ENCODE results near the gene LAD1.

LAD1 gene, protein sequence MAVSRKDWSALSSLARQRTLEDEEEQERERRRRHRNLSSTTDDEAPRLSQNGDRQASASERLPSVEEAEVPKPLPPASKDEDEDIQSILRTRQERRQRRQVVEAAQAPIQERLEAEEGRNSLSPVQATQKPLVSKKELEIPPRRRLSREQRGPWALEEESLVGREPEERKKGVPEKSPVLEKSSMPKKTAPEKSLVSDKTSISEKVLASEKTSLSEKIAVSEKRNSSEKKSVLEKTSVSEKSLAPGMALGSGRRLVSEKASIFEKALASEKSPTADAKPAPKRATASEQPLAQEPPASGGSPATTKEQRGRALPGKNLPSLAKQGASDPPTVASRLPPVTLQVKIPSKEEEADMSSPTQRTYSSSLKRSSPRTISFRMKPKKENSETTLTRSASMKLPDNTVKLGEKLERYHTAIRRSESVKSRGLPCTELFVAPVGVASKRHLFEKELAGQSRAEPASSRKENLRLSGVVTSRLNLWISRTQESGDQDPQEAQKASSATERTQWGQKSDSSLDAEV

DNA sequence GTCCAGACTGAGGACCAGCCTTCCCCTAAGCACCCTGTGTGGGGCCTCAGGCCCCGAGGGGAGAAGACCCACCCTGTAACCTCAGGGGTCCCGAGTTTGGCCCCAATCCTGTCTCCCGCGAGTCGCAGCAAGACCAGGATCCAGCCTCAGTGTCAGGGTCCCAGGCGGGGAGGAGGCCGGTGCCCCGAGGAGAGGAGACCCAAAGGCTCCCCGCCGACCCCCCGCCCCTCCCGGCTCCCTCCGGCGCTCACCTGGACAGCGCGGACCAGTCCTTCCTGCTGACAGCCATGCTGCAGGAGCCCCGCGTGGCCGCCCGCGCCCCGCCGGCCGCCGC is at the start of gene LAD1:
TSS of gene LAD1 (minus strand) at position 307 of the 334 bp plus-strand sequence. CDS start at position 289, 18 bp downstream.
- DNase-seq: no peak

DNA sequence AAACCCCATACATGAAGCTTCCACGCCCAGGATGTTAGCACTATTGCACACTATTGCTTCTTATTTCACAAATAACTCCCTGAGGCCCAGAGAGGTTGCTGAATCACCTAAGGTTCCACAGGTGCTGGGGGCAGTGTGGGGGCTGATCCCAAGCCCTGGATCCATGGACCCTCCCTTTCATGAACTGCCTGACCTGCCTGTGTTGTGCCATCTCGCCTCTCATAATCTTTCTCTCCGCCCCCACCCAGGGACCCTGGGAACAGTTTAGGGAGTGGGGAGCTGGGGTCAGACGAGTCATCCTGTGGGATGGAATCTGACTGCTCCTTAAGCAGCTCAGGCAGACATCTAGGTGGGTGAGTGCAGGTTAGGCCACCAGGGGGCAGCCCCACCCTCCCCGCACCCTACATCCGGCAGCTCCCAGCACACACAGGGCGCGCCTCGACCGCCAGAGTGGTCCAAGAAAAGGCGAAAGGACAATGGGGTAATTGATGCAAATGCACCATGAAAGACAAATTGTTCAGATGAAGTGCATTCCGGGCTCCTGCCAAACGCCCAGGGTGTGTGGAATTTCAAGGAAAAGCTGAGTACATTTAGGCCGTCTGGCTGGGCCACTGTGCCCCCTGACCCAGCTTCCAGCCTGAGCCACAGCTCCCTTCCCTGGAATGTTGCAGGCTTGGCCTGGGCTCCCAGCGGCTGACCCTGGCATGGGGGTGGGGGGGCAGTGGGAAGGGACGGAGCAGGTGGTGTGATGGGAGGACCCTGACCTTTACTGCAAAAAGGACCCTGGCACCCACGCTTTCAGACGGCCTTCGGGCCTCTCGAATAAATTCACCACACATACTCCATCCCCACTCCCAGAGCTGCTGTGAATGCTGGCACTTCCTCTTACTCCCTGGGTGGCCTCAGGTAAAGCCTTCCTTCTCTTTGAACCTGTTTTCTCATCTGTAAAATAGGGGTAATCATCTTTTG is 49.1 kb upstream of the LAD1 start:
- peak; percentile 48 for DNase-seq

DNA sequence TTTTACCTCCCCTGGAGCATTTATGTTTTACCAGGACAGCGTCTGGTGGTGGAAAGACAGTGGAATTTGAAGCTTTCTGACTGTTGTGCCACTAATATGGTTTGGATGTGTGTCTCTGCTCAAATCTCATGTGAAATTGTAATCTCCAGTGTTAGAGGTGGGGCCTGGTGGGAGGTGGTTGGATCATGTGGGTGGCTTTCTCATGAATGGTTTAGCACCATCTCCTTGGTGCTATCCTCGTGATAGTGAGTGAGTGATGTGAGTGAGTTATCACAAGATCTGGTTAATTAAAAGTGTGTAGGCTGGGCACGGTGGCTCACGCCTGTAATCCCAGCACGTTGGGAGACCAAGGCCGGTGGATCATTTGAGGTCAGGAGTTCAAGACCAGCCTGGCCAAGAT is 46.2 kb upstream of the LAD1 start:
- DNase-seq: no peak

DNA sequence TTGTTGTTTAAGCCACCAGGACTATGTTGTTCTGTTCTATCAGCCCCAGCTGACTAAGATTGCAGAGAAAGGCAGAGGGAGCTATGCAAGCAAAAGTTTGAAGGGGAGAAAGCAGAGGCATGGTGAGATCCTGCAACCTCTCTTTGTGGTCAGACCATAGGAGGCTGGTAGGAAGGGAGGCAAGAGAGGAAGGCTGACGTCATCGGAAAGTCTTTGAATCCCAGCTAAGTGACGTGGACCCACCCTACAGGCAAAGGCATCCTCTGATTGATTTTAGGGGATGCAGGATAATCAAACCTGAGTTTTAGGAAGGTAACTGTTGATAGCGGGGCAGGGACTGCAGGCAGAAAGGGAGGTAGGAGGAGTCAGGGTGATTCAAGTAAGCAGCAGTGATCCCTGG is 45.7 kb upstream of the LAD1 start:
- no peak for DNase-seq

DNA sequence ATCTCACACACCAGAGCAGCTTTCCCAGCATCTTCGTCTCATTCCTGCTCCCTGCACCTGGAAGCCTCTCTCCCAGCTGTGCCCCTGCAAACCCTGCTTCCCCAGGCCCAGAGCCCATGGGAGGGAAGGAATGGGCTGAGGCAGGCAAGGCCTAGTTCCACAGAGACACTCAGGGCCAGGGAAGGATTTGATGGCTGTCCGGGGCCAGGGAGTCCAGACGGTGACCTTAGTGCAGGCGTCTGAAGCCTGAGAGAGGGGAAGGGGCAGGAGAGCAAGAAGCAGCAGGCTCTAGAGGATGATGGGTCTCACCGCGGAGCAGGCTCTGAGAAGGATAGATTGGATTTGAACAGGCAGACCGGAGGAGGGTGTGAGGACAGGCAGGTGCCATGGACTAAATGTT is 44.6 kb upstream of the LAD1 start:
- DNase-seq: no peak

DNA sequence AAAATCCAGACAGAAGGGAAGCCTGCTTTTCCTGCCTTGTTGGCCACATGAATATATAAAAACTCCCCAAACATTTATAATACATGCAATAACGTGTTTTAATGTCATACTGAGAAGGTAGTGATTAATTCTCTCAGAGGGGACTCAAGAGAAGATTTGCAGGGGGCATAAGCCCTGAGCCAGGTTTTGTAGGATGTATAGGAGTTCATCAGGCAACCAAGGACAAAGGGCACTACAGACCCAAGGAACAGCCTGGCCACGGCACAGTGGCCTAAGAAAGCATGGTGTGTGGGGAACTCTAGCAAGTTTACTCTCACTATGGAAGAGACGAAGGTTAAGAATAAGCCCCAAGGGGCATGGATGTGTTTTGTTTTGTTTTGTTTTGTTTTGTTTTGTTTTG is 37.8 kb upstream of the LAD1 start:
- DNase-seq: no peak

DNA sequence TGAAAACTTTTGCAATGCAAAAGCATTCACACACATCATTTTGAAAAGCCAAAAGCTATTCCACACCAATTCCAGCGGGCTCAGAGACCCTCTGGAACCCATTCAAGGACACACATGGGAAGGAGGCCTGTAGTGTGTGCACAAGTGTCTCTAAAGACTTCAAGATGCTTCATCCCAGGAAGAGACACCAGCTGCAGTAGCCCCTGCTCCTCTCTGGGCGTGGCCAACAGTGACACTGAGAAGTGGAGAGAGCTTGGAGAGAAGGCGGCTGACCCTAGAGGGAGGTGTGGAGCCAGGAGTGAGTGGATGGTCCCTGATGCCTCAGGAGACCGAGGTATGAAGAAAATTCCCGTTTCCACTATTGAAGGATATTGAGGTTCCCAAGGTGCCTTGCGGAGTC is 37.3 kb upstream of the LAD1 start:
- peak; percentile 19 for DNase-seq

DNA sequence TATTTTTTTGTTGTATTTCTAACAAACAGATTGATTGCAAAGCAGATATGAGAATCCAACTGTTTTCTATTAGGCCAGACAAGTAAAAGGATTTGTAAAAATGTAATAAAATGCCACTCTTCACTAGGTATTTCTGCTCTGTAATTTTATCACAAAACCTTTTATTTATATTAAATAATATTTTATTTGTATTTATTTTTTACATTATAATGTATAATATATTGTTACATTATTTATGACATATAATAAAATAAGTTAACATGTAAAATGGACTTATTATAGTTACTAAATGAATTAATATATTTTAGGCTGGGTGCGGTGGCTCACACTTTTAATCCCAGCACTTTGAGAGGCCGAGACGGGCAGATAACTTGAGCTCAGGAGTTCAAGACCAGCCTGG is 35.1 kb upstream of the LAD1 start:
- DNase-seq: no peak

DNA sequence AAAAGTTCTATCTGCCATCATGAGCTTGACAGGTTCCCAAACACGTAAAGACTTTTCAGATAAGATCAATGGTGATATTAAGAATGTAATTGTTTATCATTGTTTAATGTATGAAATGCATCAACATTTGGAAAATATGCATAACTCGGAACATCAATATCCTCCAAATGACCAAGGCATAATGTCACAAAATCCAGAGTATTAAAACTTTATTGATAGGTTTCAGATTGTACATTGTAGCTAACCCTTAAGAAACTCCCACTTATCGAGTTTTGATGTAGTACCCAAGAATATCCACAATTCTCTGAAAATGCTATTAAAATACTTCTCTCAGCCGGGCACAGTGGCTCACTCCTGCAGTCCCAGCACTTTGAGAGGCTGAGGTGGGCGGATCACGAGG is 34.5 kb upstream of the LAD1 start:
- no peak for DNase-seq

DNA sequence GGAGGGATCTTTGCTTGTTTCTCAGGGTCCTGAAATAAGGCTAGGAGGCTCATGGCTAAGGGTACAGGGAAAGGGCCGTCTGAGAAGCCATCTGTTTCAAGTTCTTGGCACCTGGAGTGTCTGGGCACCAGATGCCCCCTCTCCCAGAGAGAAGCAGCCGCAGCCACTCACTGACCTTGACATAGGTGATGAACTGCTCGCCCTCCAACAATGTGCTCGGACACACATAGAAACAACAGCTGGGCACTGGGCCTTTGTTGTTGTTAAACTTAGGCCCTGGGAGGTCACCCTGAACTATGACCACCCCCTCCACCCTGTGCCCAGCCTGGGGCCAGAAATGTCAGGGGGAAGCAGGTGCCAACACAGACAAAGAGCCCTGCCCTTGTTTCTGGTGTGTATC is 31.7 kb upstream of the LAD1 start:
- DNase-seq: no peak

DNA sequence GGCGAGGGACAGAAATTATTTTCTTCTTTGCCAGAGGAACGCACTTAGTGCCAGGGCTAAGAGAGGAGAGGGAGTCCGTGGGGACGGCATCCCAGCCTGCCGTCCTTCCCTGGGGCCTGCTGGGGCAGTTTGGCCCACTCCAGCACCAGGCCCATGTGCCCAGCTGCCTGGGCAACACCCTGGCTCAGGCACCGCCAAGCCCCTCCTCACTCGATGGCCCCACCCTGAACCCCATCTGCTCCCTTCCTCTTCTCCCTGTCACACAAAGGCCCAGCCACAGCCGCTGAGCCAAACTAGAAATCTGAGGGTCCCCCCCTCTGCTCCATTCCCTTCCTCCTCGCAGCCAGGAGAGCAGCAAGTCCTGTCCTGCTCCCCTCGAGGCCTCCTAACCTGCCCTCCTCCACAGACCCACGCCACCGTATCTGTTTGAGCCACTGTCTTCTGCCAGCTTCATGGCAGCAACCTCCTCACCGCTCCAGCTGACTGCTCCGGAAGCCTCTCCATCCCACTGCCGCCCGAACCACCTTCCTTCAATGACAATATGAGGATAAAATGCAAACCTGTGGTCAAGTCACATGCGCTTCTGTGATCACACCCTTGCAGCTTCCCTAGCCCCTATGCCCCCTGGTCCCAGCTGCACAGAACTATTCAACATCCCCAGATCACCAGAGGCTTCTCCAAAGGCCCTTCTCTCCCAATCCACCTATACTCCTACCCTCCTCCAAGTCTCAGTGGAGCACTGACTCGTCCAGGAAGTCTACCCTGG is 30.8 kb upstream of the LAD1 start:
- no peak for DNase-seq

DNA sequence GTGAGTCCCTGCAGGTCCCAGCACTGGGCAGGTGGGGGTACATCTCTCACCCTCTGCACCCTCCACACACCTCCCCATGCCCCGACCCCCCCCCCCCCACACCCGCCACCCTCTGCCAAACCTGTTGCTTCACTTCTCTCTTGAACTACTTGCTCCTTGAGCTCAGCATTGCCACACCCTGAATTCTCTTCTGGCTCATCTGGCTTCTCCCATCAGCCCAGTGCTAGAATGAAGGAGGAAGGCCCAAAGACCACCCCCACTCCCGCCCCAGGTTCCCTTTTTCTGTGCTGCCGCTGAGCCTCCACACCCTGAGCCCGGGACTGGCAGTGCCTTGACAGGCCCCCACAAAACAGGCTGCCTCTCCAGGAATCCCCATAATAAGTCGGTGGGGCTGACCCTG is 28.8 kb upstream of the LAD1 start:
- DNase-seq: no peak

DNA sequence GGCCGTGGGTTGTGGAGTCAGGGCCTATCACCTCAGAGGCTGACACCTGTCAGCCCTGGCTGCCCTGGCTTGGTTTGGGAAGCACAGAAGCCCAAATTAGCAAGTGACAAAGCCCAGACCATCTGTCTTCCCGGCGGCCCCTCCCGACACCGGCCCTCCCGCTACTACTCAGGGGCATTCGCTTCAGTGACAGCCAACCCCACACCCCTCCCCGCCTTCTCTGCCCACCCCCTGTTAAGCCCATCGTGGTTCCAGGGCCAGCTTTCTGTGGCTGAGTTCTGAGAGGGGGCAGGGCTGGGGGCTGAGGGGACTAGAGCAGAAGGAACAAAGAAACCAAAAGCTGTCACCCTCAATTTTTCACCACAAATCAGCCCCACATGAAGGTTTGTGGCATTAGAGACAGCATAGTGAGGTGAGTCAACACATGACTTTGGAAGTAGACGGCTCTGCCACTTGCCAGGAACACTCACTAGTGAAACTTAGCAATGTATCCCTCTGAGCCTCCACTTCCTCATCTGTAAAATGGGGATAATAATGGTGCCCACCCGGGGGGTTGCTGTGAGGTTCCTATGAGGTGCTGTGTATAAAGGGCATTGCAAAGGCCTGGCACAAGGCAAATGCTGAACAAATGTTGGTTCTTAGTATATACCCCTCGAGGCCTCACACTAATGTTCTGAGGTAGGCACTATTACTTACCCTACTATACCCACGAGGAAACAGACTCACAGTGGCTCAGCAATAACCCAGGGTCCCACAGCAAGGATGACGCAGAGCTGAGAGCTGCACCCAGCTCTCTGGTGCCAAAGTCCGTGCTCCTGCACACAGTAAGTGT is 27.6 kb upstream of the LAD1 start:
- DNase-seq: no peak

DNA sequence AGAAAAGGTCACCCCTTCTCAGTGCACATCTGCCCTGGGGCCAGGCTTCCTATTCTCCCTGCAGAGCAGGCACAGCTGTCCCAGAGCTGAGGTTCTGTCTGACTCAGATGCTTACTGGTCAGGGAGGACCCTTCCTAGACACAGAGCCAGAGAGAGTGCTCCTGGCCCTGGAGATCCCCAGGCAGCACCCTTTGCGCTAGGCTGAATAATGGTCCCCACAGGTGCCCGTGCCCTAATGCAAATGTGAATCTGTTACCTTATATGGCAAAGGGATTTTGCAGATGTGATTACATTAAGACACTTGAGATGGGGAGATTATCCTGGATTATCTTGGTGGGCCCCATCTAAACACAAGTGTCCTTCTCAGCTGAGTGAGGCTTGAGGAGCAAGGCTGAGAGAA is 25.0 kb upstream of the LAD1 start:
- no peak for DNase-seq

DNA sequence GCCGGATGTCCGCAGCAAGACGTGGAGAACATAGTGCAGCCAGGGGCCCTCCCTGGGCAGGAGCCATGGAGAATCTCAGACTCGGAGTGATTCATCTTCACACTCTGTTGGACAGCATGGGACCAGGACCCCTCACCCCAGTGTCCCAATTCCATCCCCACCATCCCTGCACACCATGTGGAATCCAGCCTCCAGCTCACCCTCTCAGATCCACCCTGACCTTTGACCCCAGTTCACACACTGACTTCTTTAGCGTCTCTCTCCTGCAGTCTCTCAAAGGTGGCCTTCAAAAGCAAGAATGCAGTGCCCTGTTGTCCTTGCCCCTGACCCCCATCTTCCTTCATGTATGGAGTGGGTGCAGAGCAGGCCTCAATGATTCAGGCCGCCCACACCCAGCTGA is 24.5 kb upstream of the LAD1 start:
- no peak for DNase-seq

DNA sequence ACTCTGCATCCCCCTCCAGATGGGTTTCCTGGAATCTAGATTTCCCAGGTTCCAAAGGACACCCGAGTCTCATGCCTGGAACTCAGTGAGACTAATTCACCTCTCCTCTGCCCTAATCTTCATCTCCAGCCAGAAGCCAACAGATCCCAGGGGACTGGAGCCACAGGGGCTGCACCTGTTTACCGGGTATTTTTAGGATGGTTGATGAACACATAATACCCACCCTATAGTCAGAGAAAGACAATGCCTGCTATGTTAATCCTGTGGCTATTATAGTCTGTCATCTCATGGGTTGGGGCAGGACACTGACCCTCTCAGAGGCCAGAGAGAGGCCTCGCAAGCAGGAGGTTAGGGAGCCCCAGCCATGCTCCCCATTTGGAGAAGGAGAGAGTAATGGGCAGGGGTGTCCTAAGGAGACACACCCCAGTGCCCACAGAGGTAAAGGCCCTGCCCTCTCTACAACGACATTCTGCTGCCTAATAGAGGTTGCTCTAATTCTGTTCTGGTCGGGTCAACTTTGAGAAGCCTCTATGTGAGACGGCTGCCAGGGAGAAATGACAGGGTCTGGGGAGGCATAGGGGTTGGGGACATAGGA is 23.4 kb upstream of the LAD1 start:
- DNase-seq: no peak

DNA sequence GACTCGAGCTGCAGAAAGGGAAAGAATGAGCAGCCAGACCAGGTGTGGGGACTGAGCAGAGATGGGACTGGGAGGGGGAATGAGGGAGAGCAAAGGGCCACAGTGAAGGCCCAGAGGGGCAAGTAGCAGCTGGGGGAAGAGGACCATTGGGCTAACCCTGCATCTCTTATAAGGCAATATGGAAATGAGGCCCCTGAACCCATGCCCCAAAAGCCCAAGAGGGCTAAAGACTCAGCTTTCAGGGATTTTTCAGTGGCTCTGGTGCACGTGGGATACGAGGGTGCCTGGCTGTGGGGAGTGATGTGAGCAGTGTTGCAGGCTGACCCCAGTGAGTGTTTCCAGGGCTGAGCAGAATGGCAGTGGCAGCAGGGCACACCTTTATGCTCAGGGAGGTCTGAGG is 22.9 kb upstream of the LAD1 start:
- DNase-seq: no peak

DNA sequence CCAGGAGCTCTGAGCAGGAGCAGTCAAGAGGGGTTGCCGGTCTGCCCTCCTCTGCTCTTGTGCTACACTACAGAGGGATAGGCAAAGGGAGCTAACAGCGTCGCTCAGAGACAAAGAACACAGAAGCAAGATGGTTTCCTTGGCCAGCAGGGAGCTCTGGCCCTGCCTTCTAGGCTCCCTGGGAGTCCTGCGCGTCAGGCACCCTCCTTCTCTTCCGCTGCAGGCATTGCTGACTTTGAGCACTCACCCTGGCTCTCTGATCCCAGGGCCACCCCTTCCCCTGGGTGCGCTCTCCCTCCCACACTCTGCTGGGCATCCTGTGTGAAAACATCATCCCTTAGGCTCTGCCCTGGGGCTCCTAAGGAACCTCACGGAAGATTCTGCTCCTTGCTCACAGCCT is 21.9 kb upstream of the LAD1 start:
- DNase-seq: no peak

DNA sequence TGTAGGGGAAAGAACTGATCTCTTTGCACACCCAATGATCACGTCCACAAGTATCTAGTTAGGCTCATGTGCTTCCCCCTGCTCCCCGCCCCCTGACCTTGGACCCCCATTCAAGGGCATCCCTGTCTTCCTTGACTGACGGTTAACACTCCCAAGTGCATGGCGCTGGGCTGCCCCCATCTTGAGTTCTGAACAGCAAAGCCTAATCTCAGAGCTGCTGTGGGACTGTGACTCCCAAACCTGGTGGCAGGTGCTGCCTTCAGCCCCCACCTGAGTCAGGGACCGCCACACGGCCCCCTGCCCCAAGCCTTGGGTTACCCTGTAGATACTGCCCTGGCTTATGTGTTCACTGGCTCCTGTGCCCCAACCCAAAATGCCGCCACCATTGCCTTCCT is 21.5 kb upstream of the LAD1 start:
- no peak for DNase-seq

DNA sequence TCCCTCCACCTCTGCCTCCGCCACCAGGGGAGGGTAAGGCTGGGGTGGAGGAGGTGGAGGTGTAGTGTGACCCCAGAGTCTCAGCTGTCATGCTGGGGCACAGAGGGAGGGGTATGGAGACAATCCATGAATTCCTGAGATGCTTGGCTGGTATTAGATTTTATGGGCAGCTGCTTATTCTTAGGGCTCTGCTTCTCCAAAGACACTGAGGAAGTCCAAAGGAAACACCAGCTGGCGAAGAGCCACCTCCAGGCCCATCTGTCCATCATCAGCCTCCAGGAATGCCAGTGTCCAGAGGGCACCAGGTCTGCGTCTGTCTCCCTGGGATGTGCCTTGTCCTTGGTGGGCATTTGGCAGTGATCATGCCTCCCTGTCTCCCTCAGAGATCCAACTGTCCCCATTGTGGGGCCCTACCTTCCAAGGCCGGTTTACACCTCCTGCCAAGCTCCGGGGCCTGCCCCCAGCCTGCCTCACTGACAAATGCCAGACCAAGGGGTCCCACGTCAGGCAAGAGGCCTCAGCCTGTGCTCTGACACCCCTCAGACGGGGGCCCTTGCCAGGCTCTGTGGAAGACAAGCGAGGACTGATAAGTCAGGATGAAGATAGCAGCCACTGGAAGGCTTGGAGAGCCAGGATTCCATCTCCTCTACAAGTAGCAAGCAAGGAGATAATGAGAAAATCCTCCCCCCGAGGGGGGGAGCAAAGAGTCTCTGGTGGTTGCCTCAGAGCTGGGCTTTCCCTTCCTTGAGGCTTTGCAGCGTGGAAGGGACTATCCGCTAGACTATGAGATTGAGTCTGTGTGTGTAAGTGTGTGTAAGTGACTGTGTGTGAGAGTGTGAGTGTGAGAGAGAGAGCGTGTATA is 20.9 kb upstream of the LAD1 start:
- DNase-seq: no peak

DNA sequence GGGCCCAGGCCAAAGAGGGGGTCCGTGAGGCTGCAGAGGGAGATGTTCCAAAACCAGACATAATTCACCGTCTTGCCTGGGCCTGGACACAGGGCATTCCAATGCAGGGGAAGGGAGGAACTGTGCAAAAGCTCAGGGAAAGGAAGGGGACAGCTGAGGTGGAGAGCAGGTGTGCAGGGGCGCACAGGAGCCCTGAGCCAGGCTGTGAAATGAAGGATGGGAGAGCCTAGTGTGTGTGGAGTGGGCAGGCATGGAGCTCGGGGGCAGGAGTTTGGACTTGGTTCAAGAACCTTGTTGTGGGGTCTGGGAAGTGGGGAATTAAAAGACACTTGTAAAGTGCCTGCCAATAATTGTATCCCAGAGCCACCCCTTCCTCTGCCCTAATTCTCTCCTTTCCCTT is 20.1 kb upstream of the LAD1 start:
- no peak for DNase-seq

Measured in NCI-H1092 treated with DMSO at 0.1 percent for 48 hours (cell line).